HepG2 (cell line): ENCODE measurements around the gene SRSF7. TPM values are rescaled to one million over a fixed set of nuclear protein-coding genes. Genes with fewer than 3 reads are reported as not detected.

Experiments used
- ATAC-seq: fragments of 200-7000 bp; cut with Tn5 transposase; 3 replicates; pipeline ENCODE4 v1.9.1; 2020; ENCODE audit warnings: mild to moderate bottlenecking, moderate library complexity
- BruUV-seq: library from RNA; stranded (reverse); fragments of 400-500 nt; replicated peaks from 2 replicates; lab custom pipeline; 2021; lab: Mats Ljungman, UMichigan
- CTCF ChIA-PET: fragments of 300-600 bp; formaldehyde crosslinking; extraction: SDS; loops from one replicate; lab custom pipeline; 2021; ENCODE audit warnings: low total read pairs, inconsistent platforms, low intra/inter-chr PET ratio; lab: Yijun Ruan, JAX
- POLR2A ChIA-PET: fragments of 350-600 bp; sonication (Branson Sonifier 250); formaldehyde crosslinking; loops from one replicate; lab custom pipeline; 2020; ENCODE audit warnings: antibody characterized with exemption, inconsistent platforms; lab: Yijun Ruan, JAX
- DNase-seq: peaks from one replicate; pipeline ENCODE4 v3.0.0-alpha.2; 2015; ENCODE audit warnings: low spot score
- FAIRE-seq: peaks from 3 replicates; lab custom pipeline; 2011; peaks lifted over from hg19 to GRCh38; lab: Jason Lieb, UNC
- H2AFZ ChIP-seq: one replicate; pipeline ENCODE4 v1.6.1; 2011; ENCODE audit warnings: low read length, inconsistent platforms
- H3K27ac ChIP-seq: fragments of 300-600 bp; 3 replicates; pipeline ENCODE4 v1.8.0; 2011; ENCODE audit warnings: mixed run types, mild to moderate bottlenecking, mixed read lengths, low read length, inconsistent platforms; ENCODE audit not compliant: insufficient read depth; ENCODE audit errors: extremely low read length
- H3K27me3 ChIP-seq, 2 experiments: fragments of 200-600 bp in 1 of 2; 2 replicates in 1 of 2; 3 replicates in 1 of 2; pipeline versions ENCODE4 v1.6.0 to v1.8.0; 2011; ENCODE audit warnings: low read length in 2 of 2, mild to moderate bottlenecking in 2 of 2, moderate library complexity in 2 of 2, inconsistent platforms in 1 of 2; ENCODE audit not compliant: insufficient read depth in 2 of 2, control insufficient read depth in 1 of 2
- H3K36me3 ChIP-seq, 2 experiments: fragments of 200-600 bp in 1 of 2; replicated peaks in 1 of 2; 2 replicates in 1 of 2; 3 replicates in 1 of 2; pipeline versions ENCODE4 v1.5.1 to v1.8.0; 2011; ENCODE audit warnings: low read length in 2 of 2, inconsistent platforms in 1 of 2; ENCODE audit not compliant: insufficient read depth in 2 of 2, control insufficient read depth in 1 of 2
- H3K4me1 ChIP-seq: 2 replicates; pipeline ENCODE4 v1.5.1; 2012; ENCODE audit warnings: low read length, inconsistent platforms; ENCODE audit not compliant: insufficient read depth
- H3K4me2 ChIP-seq: 2 replicates; pipeline ENCODE4 v1.6.0; 2011; ENCODE audit warnings: low read depth, low read length, inconsistent platforms
- H3K4me3 ChIP-seq, 3 experiments: fragments of 200-600 bp in 1 of 3; sonication (generic), shearing (Covaris generic) in 1 of 3; replicated peaks in 1 of 3; 2 replicates each; pipeline ENCODE4 v1.5.1; 2011 to 2016; ENCODE audit warnings: low read length in 3 of 3, inconsistent platforms in 2 of 3, low read depth in 2 of 3, mild to moderate bottlenecking in 2 of 3, control low read depth in 1 of 3, mixed read lengths in 1 of 3; ENCODE audit not compliant: insufficient read depth in 1 of 3
- H3K79me2 ChIP-seq: one replicate; pipeline ENCODE4 v1.6.1; 2011; ENCODE audit warnings: low read length, inconsistent platforms; ENCODE audit not compliant: insufficient read depth
- H3K9ac ChIP-seq: 2 replicates; pipeline ENCODE4 v1.6.0; 2011; ENCODE audit warnings: mild to moderate bottlenecking, low read depth, low read length, inconsistent platforms; ENCODE audit not compliant: insufficient read depth
- H3K9me3 ChIP-seq: 2 replicates; pipeline ENCODE4 v1.5.1; 2012; ENCODE audit warnings: mild to moderate bottlenecking, low read length
- H4K20me1 ChIP-seq: 2 replicates; pipeline ENCODE4 v1.6.0; 2011; ENCODE audit warnings: inconsistent platforms, mild to moderate bottlenecking, low read length, moderate library complexity; ENCODE audit not compliant: insufficient read depth
- BCL6 ChIP-seq: IDR thresholded peaks from 2 replicates; pipeline ENCODE4 v1.6.1; 2016; ENCODE audit warnings: missing genetic modification reagents, missing compliant biosample characterization
- BRCA1 ChIP-seq: sonication (generic); formaldehyde crosslinking; IDR thresholded peaks from 2 replicates; pipeline ENCODE4 v1.4.0; 2020; ENCODE audit warnings: missing genetic modification reagents
- GABPA ChIP-seq, 2 experiments: IDR thresholded peaks; 2 replicates each; pipeline ENCODE4 v1.6.1; 2011 to 2016; ENCODE audit warnings: low read depth in 2 of 2, low read length in 1 of 2, missing biosample characterization in 1 of 2, missing genetic modification characterization in 1 of 2
- GLMP ChIP-seq: sonication (generic); formaldehyde crosslinking; IDR thresholded peaks from 2 replicates; pipeline ENCODE4 v1.9.0; 2021; ENCODE audit warnings: missing genetic modification reagents, mild to moderate bottlenecking, borderline replicate concordance
- POGZ ChIP-seq: sonication (generic); formaldehyde crosslinking; IDR thresholded peaks from 2 replicates; pipeline ENCODE4 v1.4.0; 2020; ENCODE audit warnings: mild to moderate bottlenecking, missing genetic modification reagents
- PRDM15 ChIP-seq: sonication (generic); formaldehyde crosslinking; IDR thresholded peaks from 2 replicates; pipeline ENCODE4 v1.4.0; 2020; ENCODE audit warnings: missing genetic modification reagents
- ZNF615 ChIP-seq: sonication (generic); formaldehyde crosslinking; IDR thresholded peaks from 2 replicates; pipeline ENCODE4 v1.5.0; 2020; ENCODE audit warnings: mild to moderate bottlenecking, missing genetic modification reagents, borderline replicate concordance
- ZNF703 ChIP-seq: sonication (generic); formaldehyde crosslinking; IDR thresholded peaks from 2 replicates; pipeline ENCODE4 v1.5.1; 2020; ENCODE audit warnings: missing genetic modification reagents, mild to moderate bottlenecking, moderate library complexity, borderline replicate concordance
- ZNF775 ChIP-seq: sonication (generic); formaldehyde crosslinking; IDR thresholded peaks from 2 replicates; pipeline ENCODE4 v1.4.0; 2020; ENCODE audit warnings: missing genetic modification reagents, mild to moderate bottlenecking, moderate library complexity, borderline replicate concordance
- WGBS: methylation state at CpG from one replicate; pipeline ENCODE4 v1.1.6; 2017; ENCODE audit warnings: low lambda C conversion rate; 5-methylcytosine and 5-hydroxymethylcytosine counted together
- in situ Hi-C: cut with HindIII; loops from 2 replicates; pipeline ENCODE4 v1.10.0; 2017; ENCODE audit warnings: low pct_unique_long_range_greater_than_20kb; ENCODE audit not compliant: extremely low pct_ligation_motif_present
- intact Hi-C: fragments of 100-400 bp; cut with micrococcal nuclease; formaldehyde crosslinking; loops from one replicate; pipeline ENCODE4 v1.10.0; 2022; ENCODE audit not compliant: unreplicated experiment
- polyA plus RNA-seq, 8 experiments: library from polyadenylated mRNA; depleted of rRNA in 3 of 8; stranded (reverse) in 7 of 8; unstranded in 1 of 8; fragments of >200 nt; fragmentation: Illumina TruSeq in 4 of 8; extraction: Trizol in 4 of 8; gene quantifications; 2 replicates each; pipeline versions ENCODE4 v1.2.1 to v1.2.3, GENCODE V29; 2011 to 2016; ENCODE audit warnings: low read depth in 4 of 8, missing spikeins in 1 of 8, mixed read lengths in 1 of 8; ENCODE audit not compliant: insufficient read depth in 1 of 8
- total RNA-seq, 5 experiments: library from RNA; depleted of rRNA; stranded (reverse); fragments of >200 nt; fragmentation: Illumina TruSeq; extraction: Trizol; gene quantifications; 2 replicates each; pipeline ENCODE4 v1.2.3, GENCODE V29; 2016; ENCODE audit warnings: low read depth in 1 of 5

The SRSF7 gene
- total and polyA plus RNA-seq, 2 of the 13 experiments (the other 11 are each of a cell fraction or from before 2014, with no cell fraction given): 172 to 275 TPM

GRCh38 chr2:38706846-38707345 lies 44.3 kb downstream of the SRSF7 start:
- ATAC-seq (no peak), FAIRE-seq (no peak), DNase-seq (no peak)
- no TSS peak for BruUV-seq
- Histone ChIP-seq H3K79me2 (peaks cover 19% of the 10 kb centered on the region), H3K9ac (no peak overlapping the region), H3K4me3 (no peak overlapping the region), H3K9me3 (no peaks in the 10 kb centered on the region), H3K4me2 (no peak overlapping the region), H3K27me3 (no peaks in the 10 kb centered on the region), H3K4me1 (no peaks in the 10 kb centered on the region), H3K36me3 (peaks cover 18 to 75% of the 10 kb centered on the region in 2 experiments), H3K27ac (no peak overlapping the region), H4K20me1 (0 out of 2 replicates have a peak, but pooled peaks cover 2% of the 10 kb centered on the region), H2AFZ (no peak overlapping the region)
- in situ Hi-C loops (no loop called here), intact Hi-C loops (no loop called here)
- WGBS: 93% methylated on average over 6 of the region's 6 CpGs
- POLR2A ChIA-PET: no interaction called here
- CTCF ChIA-PET: no interaction called here
- TF ChIP-seq BCL6 (CRISPR knock-in tag) (no peak), POGZ (CRISPR knock-in tag) (no peak), ZNF775 (no peak), GABPA (IDR thresholded peaks at IDR 0.05; ENCODE audit: low read depth, low read length) (no peak), GABPA (CRISPR knock-in tag; IDR thresholded peaks at IDR 0.05; ENCODE audit: low read depth) (no peak), GLMP (CRISPR knock-in tag) (no peak), PRDM15 (CRISPR knock-in tag) (no peak), ZNF703 (CRISPR knock-in tag) (no peak), BRCA1 (CRISPR knock-in tag) (no peak), ZNF615 (CRISPR knock-in tag) (no peak)
